HTERT RPE-1 (cell line): Measurements from ENCODE around the gene TBC1D16.

Source experiments
- in situ Hi-C: fragments of 300-500 bp; cut with MboI; formaldehyde crosslinking; loops from 4 replicates; pipeline ENCODE4 v1.14.3; 2020; ENCODE audit warnings: low sequenced_read_pairs

Gene TBC1D16

DNA sequence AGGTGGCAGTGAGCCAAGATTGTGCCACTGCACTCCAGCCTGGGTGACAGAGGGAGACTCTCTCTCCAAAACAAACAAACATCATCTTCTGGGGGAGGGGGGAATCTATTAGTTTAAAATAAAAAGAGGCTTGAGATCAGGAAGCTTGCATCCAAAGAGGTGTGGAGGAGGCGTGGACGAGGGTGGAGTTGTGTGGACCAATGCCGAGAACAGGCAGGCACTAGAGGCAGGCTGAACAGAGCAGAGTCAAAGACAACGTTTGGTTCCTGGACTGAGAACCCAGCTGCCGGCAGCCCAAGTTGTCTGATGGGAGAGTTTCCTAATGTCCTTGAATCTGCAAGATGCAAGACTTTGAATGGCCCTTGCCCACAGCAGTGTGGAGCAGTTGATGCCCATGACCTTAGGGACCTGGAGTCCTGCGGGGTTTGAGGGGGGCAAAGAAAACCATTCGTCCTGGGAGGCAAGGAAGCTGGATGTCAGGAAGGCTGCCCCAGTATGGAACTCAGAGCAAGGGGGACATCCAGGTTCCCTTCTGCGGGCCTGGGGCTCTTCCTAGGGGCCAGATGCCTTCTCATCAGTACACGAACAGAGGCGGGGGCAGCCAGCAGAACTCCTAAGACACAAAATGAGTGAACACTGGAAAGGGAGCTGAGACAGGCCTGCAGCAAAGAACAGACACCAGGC lies 9.2 kb downstream of the TBC1D16 start:
- in situ Hi-C loops = no loop called here

- in situ Hi-C loops = no loop called here
Observed at GRCh38 chr17:80025796-80026195, 9.9 kb downstream of the TBC1D16 start.

DNA sequence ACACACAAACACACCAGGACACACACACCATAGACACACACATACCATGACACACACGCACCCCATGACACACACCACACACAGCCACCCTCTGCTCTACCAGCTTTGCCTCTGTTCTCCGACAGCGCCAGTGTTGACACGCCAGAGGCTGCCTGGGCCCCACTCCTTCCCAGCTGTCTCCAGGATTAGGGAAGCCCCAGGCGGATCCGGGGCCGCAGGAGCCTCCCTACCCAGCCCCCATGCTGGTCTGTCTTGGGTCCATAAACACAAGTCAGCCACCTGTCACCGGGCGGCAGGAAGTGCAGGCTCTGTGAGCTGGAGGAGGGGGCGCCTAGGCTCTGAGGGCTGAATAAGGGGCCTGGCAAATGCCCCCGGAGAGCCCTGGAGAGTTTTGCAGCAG lies 10.5 kb downstream of the TBC1D16 start:
- in situ Hi-C loops = no loop called here

DNA sequence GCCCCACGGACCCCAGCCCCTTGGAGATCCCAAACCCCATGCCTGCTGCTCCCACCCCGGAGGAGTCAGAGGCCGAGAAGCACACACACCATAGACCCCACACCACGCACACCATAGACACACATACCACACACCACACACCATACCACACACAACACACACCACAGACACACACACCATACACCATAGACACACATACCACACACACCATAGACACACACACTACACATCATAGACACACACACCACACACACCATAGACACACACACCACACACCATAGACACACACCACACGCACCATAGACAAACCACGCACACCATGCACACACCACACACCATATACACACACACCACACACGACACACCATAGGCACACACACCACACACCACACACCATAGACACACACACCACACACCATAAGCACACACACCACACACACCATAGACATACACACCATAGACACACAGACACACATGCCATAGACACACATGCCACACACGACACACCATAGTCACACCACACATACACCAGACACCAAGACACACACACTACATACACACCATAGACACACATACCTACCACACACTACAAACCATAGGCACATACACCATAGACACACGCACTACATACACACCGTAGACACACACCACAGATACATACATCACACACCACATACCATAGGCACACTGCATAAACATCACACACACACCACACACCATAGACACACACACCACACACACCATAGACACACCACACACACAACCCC lies 11.3 kb downstream of the TBC1D16 start:
- in situ Hi-C loops = no loop called here

DNA sequence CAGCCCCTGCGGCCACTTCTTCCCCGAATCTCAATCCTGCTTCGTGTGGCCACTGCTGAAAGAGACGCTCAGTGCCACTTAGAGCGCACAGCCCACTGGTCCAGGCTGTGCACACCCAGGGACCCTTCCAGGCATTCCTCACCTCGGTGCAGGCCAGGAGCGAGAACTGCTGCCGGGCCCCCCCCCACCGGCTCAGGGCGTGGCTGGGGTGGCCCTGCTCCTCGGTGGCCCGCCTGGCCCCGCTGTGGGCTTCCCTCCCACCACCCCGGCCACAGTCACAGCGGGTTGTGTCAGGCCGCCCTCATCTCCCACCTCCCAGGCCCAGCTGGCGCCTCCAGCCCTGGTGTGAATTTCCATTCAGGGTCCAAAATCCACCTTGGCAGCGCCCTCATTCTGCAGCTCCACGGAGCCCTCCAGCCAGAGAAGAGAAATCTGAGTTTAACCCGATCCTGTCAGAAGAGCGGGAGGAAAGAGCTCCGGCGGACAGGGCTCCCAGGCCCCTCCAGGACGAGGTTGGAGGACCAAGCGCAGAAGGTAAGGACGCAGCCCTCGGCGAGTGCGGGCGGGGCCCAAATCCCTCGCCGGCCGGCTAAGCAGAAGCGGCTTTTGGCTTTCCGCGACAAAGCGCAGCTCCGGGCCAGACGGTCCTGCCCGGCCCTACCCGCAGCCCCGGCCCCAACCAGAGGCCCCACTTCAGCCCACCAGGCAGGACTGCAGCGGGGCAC lies 12.0 kb downstream of the TBC1D16 start:
- in situ Hi-C loops = no loop called here

GRCh38 chr17:80021600-80021999 lies 14.1 kb downstream of the TBC1D16 start:
- in situ Hi-C loops = no loop called here

- in situ Hi-C loops = no loop called here
Observed at GRCh38 chr17:80018917-80019651, 16.6 kb downstream of the TBC1D16 start.

- in situ Hi-C loops = no loop called here
Observed at GRCh38 chr17:80017226-80018010, 18.3 kb downstream of the TBC1D16 start.

DNA sequence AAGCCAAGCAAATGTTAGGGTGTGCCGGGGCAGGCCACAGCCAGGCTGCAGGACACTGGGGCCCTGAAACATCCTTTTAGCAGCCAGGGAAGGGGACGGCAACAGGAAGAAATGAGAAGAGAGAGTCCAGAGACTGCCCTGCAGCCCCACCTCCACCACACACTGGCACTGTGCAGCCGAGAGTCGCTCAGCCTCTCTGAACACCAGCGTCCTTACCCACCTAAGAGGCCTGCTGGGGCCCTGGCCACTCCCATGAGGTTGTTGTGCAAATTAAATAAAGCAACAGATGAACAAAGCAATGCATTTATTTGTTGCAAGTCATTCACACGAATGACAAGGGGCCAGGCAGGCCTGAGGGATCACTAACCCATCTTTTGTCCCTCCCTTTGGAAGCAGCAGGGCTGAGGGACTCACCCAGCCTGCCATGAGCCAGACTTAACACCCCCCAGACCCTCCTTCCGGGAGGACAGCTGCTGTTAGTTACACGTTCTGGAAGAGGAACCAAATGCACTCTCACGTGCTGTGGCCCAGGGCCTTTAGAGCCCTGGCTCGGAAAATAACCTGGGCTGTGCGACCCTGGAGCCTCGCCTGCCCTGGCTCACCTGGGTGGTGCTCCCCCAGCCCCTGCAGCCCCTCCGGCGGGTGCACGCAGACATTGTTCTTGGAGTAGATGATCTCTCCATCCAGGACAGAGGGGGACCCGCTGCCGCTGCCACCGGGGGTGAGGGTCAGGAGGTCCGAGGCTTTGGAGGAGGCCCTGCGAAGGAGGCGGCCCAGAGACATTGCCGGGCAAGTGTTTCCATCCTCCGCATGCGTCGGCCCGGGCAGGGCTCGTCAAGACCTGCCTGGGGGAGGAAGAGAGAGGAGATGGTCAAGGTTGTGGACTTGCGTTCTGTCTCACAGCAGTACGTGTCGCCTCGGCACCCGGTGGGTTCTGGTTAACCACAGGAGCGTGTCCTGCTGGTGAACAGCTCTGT lies 22.6 kb downstream of the TBC1D16 start:
- in situ Hi-C loops = no loop called here

GRCh38 chr17:80011989-80012555 lies 23.6 kb downstream of the TBC1D16 start:
- in situ Hi-C loops = no loop called here

- in situ Hi-C loops = no loop called here
Observed at GRCh38 chr17:80010283-80010858, 25.3 kb downstream of the TBC1D16 start.

- in situ Hi-C loops = no loop called here
Observed at GRCh38 chr17:80009391-80010282, 26.0 kb downstream of the TBC1D16 start.

GRCh38 chr17:80008848-80009247 lies 26.8 kb downstream of the TBC1D16 start:
- in situ Hi-C loops = no loop called here

DNA sequence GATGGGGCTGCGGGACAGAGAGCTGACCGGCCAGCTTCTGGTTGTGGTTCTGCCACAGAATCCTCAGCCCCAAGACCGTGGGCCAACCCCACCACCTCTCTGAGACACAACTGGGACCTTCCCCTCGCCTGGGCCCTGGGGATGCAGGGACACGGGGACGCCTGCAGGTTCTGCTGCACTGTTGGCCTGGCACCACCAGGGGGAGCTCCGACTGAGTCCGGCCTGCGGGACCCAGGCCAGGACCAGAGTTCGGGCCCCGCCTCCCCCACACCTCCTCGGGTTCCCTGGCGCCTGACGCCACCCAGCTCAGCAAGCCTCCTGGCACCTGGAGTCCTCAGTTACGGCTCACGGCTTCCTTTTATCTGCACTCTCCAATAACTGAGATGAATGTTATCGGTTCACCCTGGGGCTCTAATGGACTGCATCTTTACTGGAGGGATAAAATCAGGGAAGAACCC lies 27.3 kb downstream of the TBC1D16 start:
- in situ Hi-C loops = no loop called here

DNA sequence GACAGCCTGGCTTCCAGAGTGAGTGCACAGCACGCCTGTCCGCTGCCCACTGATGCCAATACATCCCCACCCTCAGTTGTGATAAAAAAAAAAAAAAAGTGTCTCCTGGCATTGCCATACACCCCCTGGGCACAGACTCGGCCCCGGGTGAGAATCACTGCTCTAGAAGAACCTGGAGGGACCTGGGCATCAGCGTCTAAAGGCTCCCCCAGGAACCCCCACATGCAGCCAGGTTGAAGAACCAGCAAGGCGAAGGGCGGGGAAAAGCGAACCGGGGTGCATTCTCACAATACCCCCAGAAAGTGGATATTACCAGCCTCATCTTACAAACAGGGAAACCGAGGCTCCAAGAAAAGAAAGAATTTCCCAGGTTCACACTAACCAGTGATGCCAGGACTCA lies 27.7 kb downstream of the TBC1D16 start:
- in situ Hi-C loops = no loop called here

DNA sequence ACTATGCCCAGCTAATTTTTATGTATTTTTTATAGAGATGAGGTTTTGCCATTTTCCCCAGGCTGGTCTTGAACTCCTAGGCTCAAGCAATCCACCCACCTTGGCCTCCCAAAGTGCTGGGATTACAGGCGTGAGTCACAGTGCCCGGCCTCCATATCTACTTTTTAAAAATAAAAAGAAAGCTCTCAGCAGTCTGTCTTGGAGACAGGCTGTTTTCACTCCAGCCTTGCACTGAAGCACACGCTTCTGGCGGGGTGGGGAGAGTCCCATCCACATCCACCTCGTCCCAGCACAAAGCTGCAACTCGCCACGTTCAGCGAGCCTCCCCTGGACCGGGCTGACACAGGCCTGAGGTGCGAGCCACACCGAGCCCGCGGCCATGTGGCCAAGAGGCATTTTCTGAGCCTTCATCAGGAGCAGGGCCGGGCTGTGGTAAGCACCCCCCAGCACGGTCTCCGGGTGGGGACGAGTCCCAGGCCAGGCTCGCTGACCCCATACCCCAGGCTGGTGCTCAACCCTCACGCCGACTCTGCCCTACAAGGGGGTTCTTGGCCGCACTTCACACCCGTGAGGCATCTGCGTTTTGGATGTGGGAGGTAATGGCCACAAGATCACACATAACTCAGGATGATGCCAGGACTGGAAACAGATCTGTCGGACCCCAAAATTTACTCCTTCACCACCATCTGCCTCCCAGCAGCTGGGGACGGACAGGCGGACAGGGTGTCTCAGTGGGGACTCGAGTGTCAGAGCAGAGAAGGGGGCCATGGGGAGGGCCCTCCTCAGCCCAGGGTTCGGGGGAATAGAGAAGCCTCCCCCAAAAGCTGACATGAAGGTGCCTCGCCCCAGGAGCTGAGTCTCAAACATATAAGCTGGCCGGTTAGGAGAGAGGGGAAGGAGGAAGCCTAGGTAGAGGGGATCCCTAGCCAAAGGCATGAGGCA lies 28.6 kb downstream of the TBC1D16 start:
- in situ Hi-C loops = no loop called here
